ENCODE results near the gene TTLL12.

The TTLL12 gene

GRCh38 chr22:43208703-43209522 is 22.0 kb upstream of the TTLL12 start:
- no peak for TF ChIP-seq GATA1 (IDR thresholded peaks at IDR 0.05; ENCODE audit: low read depth, low read length)
- TF ChIP-seq POLR2A (IDR thresholded peaks at IDR 0.05; ENCODE audit: low read length): no peak
- no peak for DNase-seq

GRCh38 chr22:43207849-43208702 is 21.1 kb upstream of the TTLL12 start:
- no peak for DNase-seq
- no peak for TF ChIP-seq POLR2A (IDR thresholded peaks at IDR 0.05; ENCODE audit: low read length)
- TF ChIP-seq GATA1 (IDR thresholded peaks at IDR 0.05; ENCODE audit: low read depth, low read length): no peak

GRCh38 chr22:43207386-43207785 is 20.5 kb upstream of the TTLL12 start:
- TF ChIP-seq POLR2A (IDR thresholded peaks at IDR 0.05; ENCODE audit: low read length) (no peak), GATA1 (IDR thresholded peaks at IDR 0.05; ENCODE audit: low read depth, low read length) (no peak)
- DNase-seq: no peak

GRCh38 chr22:43206509-43207161 is 19.7 kb upstream of the TTLL12 start:
- DNase-seq: no peak

GRCh38 chr22:43205748-43206508 is 19.0 kb upstream of the TTLL12 start:
- DNase-seq: no peak
- TF ChIP-seq POLR2A (IDR thresholded peaks at IDR 0.05; ENCODE audit: low read length) (no peak), GATA1 (IDR thresholded peaks at IDR 0.05; ENCODE audit: low read depth, low read length) (no peak)

More at GRCh38 chr22:43206509-43207161, 19.7 kb upstream of the TTLL12 start:
- TF ChIP-seq GATA1 (IDR thresholded peaks at IDR 0.05; ENCODE audit: low read depth, low read length): no peak
- TF ChIP-seq POLR2A (IDR thresholded peaks at IDR 0.05; ENCODE audit: low read length): no peak

GRCh38 chr22:43205261-43205691 is 18.3 kb upstream of the TTLL12 start:
- TF ChIP-seq GATA1 (IDR thresholded peaks at IDR 0.05; ENCODE audit: low read depth, low read length) (no peak), POLR2A (IDR thresholded peaks at IDR 0.05; ENCODE audit: low read length) (no peak)
- no peak for DNase-seq

GRCh38 chr22:43203471-43203981 is 16.6 kb upstream of the TTLL12 start:
- TF ChIP-seq POLR2A (IDR thresholded peaks at IDR 0.05; ENCODE audit: low read length): no peak
- no peak for TF ChIP-seq GATA1 (IDR thresholded peaks at IDR 0.05; ENCODE audit: low read depth, low read length)

GRCh38 chr22:43202756-43203410 is 15.9 kb upstream of the TTLL12 start:
- TF ChIP-seq GATA1 (IDR thresholded peaks at IDR 0.05; ENCODE audit: low read depth, low read length) (no peak), POLR2A (IDR thresholded peaks at IDR 0.05; ENCODE audit: low read length) (no peak)
- DNase-seq: no peak

More at GRCh38 chr22:43203471-43203981, 16.6 kb upstream of the TTLL12 start:
- DNase-seq: no peak

- no peak for TF ChIP-seq POLR2A (IDR thresholded peaks at IDR 0.05; ENCODE audit: low read length)
- TF ChIP-seq GATA1 (IDR thresholded peaks at IDR 0.05; ENCODE audit: low read depth, low read length): no peak
- DNase-seq: no peak
These were observed 15.4 kb upstream of the TTLL12 start for GRCh38 chr22:43202326-43202725.

GRCh38 chr22:43201486-43202219 is 14.7 kb upstream of the TTLL12 start:
- TF ChIP-seq GATA1 (IDR thresholded peaks at IDR 0.05; ENCODE audit: low read depth, low read length): no peak
- TF ChIP-seq POLR2A (IDR thresholded peaks at IDR 0.05; ENCODE audit: low read length): no peak
- no peak for DNase-seq

- TF ChIP-seq POLR2A (IDR thresholded peaks at IDR 0.05; ENCODE audit: low read length): no peak
- TF ChIP-seq GATA1 (IDR thresholded peaks at IDR 0.05; ENCODE audit: low read depth, low read length): no peak
- no peak for DNase-seq
These were observed 13.6 kb upstream of the TTLL12 start for GRCh38 chr22:43200555-43200954.

GRCh38 chr22:43200031-43200430 is 13.1 kb upstream of the TTLL12 start:
- no peak for DNase-seq
- TF ChIP-seq GATA1 (IDR thresholded peaks at IDR 0.05; ENCODE audit: low read depth, low read length) (no peak), POLR2A (IDR thresholded peaks at IDR 0.05; ENCODE audit: low read length) (no peak)
